Activated T-helper 2 cell treated with anti-CD3 and anti-CD28 coated beads, Interferon-gamma antibody, Interleukin-2, Interleukin-4, amounts not matched to agents 10 μg/mL and 5 μg/mL and 100 μg/mL, durations not matched to agents 14 hours and 24 hours and 36 hours (primary cell): ENCODE data around the gene BBLN. TPM values are rescaled to one million over a fixed set of nuclear protein-coding genes. Genes with fewer than 3 reads are reported as not detected.

Experiments used
- DNase-seq: peaks from one replicate; pipeline ENCODE4 v3.0.0; 2021; ENCODE audit warnings: low spot score
- H3K27ac Mint-ChIP-seq: one replicate; pipeline ENCODE4 v1.8.0; 2021; ENCODE audit warnings: mixed read lengths
- H3K27me3 Mint-ChIP-seq: one replicate; pipeline ENCODE4 v1.8.0; 2021; ENCODE audit warnings: low read depth, mixed read lengths
- H3K36me3 Mint-ChIP-seq: one replicate; pipeline ENCODE4 v1.8.0; 2021; ENCODE audit warnings: low read depth, mixed read lengths
- H3K4me1 Mint-ChIP-seq: one replicate; pipeline ENCODE4 v1.8.0; 2021; ENCODE audit warnings: low read depth, mixed read lengths
- H3K4me3 Mint-ChIP-seq: one replicate; pipeline ENCODE4 v1.8.0; 2021; ENCODE audit warnings: low read depth, mild to moderate bottlenecking, moderate library complexity, mixed read lengths
- H3K9me3 Mint-ChIP-seq: one replicate; pipeline ENCODE4 v1.8.0; 2021; ENCODE audit warnings: mixed read lengths
- intact Hi-C: fragments of 100-400 bp; cut with micrococcal nuclease; formaldehyde crosslinking; loops from one replicate; pipeline ENCODE4 v1.15.1; 2023
- total RNA-seq: library from RNA; stranded (reverse); gene quantifications from 2 replicates; pipeline ENCODE4 v1.2.3, GENCODE V29; 2022

BBLN gene
- total RNA-seq, 1 donor from 2014 or later = 103 TPM

DNA sequence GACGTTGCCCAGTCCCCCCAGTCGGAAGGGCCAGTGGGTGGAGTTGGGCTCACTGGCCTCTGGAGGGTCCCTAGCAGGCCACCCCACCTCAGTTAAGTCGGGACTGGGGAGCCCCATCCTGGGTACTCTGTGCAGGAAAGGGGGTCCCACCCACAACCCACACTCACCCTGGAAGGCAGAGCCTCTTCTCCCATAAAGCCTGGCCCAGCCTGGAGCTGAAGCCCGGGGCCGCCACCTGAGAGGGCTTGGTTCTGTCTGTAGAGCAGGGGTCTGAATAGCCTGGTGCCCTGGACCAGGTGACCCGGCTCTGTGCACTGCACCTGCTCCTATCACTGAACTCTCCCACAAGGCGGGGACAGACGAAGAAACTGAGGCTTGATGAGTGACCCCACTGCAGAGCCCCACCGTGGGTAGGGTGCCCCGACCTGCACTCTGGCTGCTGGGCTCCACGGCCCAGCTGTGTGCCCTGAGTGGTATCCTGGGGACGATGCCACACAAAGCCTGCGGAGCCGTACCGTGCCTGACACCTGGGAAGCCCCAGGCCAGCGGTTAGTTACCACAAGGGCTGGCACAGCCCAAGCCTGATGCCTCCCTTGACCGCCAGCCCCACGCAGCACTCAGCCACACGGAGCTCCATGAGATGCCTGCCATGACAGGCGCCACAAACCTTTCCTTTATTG lies 39.9 kb upstream of the BBLN start:
- Mint-ChIP-seq H3K4me3 (no peak overlapping the region), H3K9me3 (no peaks in the 10 kb centered on the region), H3K27ac (no peak overlapping the region), H3K36me3 (peaks cover 19% of the 10 kb centered on the region), H3K4me1 (peaks cover 8% of the 10 kb centered on the region), H3K27me3 (no peaks in the 10 kb centered on the region)
- intact Hi-C loops = loop anchor here (10.0 kb wide), 1 partner anchor 345 kb away; the partner anchor contains the start of gene SH2D3C
- DNase-seq = no peak

DNA sequence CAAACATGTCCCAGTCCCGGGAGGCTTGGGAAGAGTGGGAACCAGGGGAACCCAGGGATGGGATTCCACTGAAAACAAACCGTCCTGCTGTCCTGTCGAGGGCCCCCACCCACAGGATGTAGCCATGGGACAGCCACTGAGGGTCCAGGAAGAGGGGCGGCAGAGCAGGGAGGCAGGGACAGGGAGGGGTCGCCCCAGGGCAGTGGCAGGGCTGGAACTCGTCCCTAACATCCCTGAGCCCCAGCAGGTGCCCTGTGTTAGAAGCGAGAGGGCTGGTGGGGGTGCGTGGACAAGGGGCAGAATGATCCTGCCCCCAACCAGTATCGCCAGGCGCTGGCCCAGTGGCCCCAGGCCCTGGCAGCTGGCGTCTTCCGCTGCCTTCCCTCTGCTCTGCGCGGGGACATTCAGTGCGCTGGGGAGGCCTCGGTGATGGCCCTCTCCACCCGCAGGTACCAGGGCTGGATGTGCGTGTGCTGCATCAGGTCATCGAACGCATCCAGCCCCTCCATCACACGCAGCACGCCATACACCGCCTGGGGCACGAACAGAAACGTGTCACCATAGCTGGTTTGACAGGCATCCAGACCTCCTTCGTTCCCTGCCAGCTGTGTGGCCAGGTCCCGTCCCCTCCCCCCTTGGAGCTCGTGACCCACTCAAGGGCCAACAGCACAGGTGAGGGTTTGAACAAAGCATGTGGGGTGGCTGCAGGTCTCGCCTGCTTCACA lies 39.2 kb upstream of the BBLN start:
- peaks cover 22% of the 10 kb centered on the region for H3K36me3 Mint-ChIP-seq
- H3K9me3 Mint-ChIP-seq = no peaks in the 10 kb centered on the region
- intact Hi-C loops = loop anchor here (10.0 kb wide), 1 partner anchor 346 kb away; the partner anchor contains the start of gene SH2D3C
- H3K4me3 Mint-ChIP-seq = no peak overlapping the region
- peaks cover 14% of the 10 kb centered on the region for H3K4me1 Mint-ChIP-seq
- no peaks in the 10 kb centered on the region for H3K27me3 Mint-ChIP-seq
- no peak overlapping the region for H3K27ac Mint-ChIP-seq
- DNase-seq = no peak

- peaks cover 27% of the 10 kb centered on the region for H3K36me3 Mint-ChIP-seq
- H3K4me1 Mint-ChIP-seq = peaks cover 19% of the 10 kb centered on the region
- no peak overlapping the region for H3K4me3 Mint-ChIP-seq
- no peaks in the 10 kb centered on the region for H3K27me3 Mint-ChIP-seq
- intact Hi-C loops = loop anchor here (10.0 kb wide), 1 partner anchor 347 kb away; the partner anchor contains the start of gene SH2D3C
- H3K27ac Mint-ChIP-seq = no peak overlapping the region
- H3K9me3 Mint-ChIP-seq = no peaks in the 10 kb centered on the region
- no peak for DNase-seq
Measured at GRCh38 chr9:128121466-128121810, 38.6 kb upstream of the BBLN start.

DNA sequence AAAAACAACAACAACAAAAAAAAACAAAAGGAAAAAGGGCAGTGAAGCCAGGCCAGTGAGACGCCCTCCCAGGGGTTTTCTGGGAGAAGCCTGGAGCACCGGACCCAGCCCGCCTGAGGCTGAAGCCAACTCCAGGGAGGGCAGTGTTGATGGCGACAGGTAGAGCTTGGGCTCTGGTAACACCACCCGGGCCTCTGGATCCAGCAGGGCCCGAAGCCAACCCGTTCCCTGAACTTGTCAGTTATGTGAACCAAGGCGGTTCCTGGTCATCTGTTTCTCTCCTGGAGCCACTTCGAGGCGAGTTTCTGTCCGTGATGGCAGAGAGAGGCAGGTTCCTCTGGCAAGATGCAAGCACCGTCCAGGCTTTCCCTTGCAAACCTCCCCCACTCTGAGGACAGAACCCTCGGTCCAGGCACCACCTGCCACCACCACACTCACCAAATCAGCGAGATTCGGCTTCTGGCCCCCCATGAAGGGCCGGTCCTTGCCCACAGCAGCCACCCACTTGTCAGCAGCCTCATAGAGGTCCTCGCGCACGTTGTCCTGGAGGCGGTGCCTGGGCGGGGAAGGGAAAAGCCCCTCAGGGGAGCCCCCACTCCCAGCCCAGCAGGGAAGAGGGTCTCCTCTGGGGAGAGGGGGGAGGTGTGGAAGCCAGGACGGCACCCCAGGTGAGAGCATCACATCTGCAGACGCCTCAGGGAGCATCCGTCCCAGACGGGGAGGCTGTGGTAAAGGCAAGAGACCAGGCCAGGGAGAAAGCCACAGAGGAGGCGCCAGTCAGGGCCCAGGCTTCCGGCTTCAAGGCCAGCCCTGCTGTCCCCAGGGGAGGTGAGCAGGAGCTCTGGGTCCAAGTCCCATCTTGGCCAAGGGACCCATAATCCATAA lies 37.9 kb upstream of the BBLN start:
- Mint-ChIP-seq H3K4me1 (peaks cover 19% of the 10 kb centered on the region), H3K9me3 (no peaks in the 10 kb centered on the region), H3K27ac (no peak overlapping the region), H3K27me3 (no peaks in the 10 kb centered on the region), H3K36me3 (peaks cover 27% of the 10 kb centered on the region), H3K4me3 (no peak overlapping the region)
- intact Hi-C loops = loop anchor here (10.0 kb wide), 1 partner anchor 347 kb away; the partner anchor contains the start of gene SH2D3C
- DNase-seq = no peak

DNA sequence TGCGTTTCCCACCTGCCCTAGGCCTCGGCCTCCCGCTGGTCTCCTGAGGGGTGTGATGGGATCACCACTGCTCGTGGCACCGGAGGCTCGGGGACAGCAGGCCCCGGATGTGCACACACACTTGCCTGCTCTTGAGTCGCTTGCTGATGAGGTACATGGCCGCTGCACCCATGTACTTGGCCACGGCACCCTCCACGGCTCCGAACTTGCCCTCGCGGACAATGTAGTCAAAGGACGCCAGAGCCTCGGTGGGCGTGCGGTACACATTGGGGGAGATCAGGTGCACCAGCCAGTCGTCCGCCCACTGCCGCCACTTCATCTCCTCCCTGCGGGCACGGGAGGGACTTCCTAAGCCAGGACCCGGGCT lies 37.3 kb upstream of the BBLN start:
- H3K4me3 Mint-ChIP-seq = no peak overlapping the region
- no peak overlapping the region for H3K27ac Mint-ChIP-seq
- no peaks in the 10 kb centered on the region for H3K9me3 Mint-ChIP-seq
- intact Hi-C loops = loop anchor here (10.0 kb wide), 1 partner anchor 348 kb away; the partner anchor contains the start of gene SH2D3C
- peaks cover 27% of the 10 kb centered on the region for H3K36me3 Mint-ChIP-seq
- H3K4me1 Mint-ChIP-seq = peaks cover 17% of the 10 kb centered on the region
- no peak for DNase-seq
- H3K27me3 Mint-ChIP-seq = no peaks in the 10 kb centered on the region

DNA sequence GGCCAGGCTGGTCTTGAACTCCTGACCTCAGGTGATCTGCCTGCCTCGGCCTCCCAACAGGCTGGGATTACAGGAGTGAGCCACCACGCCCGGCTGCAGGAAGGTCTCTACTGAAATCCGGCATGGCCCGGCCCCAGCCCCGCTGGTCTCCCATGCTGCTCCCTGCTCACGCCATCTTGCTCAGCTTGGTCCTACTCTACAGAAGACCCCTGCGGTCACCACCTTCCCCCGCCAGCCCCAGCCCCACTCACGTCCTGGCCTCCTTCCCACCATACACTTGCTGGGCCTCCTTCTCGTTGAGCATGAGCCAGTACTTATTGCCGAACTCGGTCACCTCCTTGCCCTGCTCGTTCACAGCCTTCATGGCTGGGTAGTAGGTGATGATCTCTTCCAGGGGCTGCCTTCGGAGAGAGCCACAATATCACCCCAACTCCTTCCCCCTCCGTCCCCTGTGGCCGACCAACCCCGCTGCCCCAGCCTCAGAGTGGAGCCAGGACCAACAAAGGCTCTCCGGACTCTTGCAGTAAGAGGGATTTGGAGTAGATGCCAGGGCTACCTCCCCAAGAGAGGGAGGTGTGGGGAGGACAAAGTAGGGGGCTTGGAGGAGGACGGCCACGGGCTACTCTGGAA lies 36.5 kb upstream of the BBLN start:
- H3K4me1 Mint-ChIP-seq = peaks cover 17% of the 10 kb centered on the region
- H3K27ac Mint-ChIP-seq = no peak overlapping the region
- no peaks in the 10 kb centered on the region for H3K9me3 Mint-ChIP-seq
- peaks cover 27% of the 10 kb centered on the region for H3K36me3 Mint-ChIP-seq
- no peak overlapping the region for H3K4me3 Mint-ChIP-seq
- intact Hi-C loops = loop anchor here (10.0 kb wide), 1 partner anchor 349 kb away; the partner anchor contains the start of gene SH2D3C
- no peak for DNase-seq
- H3K27me3 Mint-ChIP-seq = no peaks in the 10 kb centered on the region

GRCh38 chr9:128124451-128124850 lies 35.6 kb upstream of the BBLN start:
- peak overlapping the region; percentile 30 for H3K4me3 Mint-ChIP-seq
- H3K27ac Mint-ChIP-seq = no peak overlapping the region
- H3K9me3 Mint-ChIP-seq = no peaks in the 10 kb centered on the region
- H3K36me3 Mint-ChIP-seq = peaks cover 27% of the 10 kb centered on the region
- no peaks in the 10 kb centered on the region for H3K27me3 Mint-ChIP-seq
- H3K4me1 Mint-ChIP-seq = peaks cover 22% of the 10 kb centered on the region
- DNase-seq = no peak
- intact Hi-C loops = loop anchor here (10.0 kb wide), 1 partner anchor 350 kb away; the partner anchor contains the start of gene SH2D3C

DNA sequence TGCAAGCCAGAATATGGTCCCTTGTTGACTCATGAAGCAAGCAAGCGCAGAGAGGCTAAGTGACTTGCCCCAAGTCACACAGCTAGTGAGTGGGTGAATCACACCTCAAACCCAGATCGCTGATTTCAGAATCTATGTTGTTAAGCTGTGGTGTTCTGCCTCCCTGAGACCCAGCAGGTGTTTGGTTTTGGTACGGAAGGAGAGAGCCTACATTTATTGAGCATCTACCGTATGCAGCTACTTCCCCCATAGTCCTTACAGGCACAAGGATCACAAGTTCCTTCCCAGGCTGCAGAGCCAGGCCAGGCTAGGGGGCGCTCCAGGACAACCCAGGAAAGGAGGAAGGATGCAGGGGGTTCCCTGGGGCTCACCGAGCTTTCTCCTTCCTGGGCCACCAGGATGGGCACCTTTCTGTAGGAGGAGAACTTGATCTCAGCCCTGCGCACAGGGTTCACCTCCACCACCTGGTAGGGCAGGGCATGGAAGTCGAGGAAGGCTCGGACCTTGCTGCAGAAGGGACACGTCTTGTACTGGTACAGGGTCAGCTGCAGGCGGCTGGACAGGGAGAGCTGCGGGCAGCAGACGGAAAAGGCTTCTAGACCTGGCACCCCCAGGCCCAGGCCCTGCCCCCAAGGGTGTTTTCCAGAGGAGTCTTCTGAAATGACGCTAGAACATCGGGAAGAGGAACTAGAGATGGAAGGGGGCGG lies 35.0 kb upstream of the BBLN start:
- DNase-seq = no peak
- intact Hi-C loops = loop anchor here (5.0 to 10.0 kb wide), 2 partner anchors 152 to 350 kb away; partner anchors contain the start of genes GOLGA2, SH2D3C and SWI5
- H3K36me3 Mint-ChIP-seq = peaks cover 27% of the 10 kb centered on the region
- no peaks in the 10 kb centered on the region for H3K27me3 Mint-ChIP-seq
- H3K9me3 Mint-ChIP-seq = no peaks in the 10 kb centered on the region
- H3K4me1 Mint-ChIP-seq = peaks cover 24% of the 10 kb centered on the region
- no peak overlapping the region for H3K27ac Mint-ChIP-seq
- H3K4me3 Mint-ChIP-seq = peak overlapping the region; percentile 30

- intact Hi-C loops = loop anchor here (5.0 to 10.0 kb wide), 2 partner anchors 152 to 351 kb away; partner anchors contain the start of genes GOLGA2, SH2D3C and SWI5
- Mint-ChIP-seq H3K36me3 (peaks cover 27% of the 10 kb centered on the region), H3K27ac (peak overlapping the region; percentile 40), H3K27me3 (no peaks in the 10 kb centered on the region), H3K4me1 (peaks cover 24% of the 10 kb centered on the region), H3K4me3 (peak overlapping the region; percentile 78), H3K9me3 (no peaks in the 10 kb centered on the region)
- DNase-seq = no peak
Measured at GRCh38 chr9:128125580-128126354, 34.3 kb upstream of the BBLN start.

GRCh38 chr9:128127568-128127989 lies 32.5 kb upstream of the BBLN start, which contains the start of gene PTGES2:
TSS of gene PTGES2 (minus strand) at chr9:128127729. CDS start at chr9:128127717, 12 bp downstream.
- DNase-seq = peak; percentile 77
- no peaks in the 10 kb centered on the region for H3K9me3 Mint-ChIP-seq
- peaks cover 22% of the 10 kb centered on the region for H3K36me3 Mint-ChIP-seq
- peak within 1 kb of the TSS; percentile 94 for H3K4me3 Mint-ChIP-seq
- peaks cover 11% of the 10 kb centered on the region for H3K27me3 Mint-ChIP-seq
- intact Hi-C loops = loop anchor here (1.0 to 10.0 kb wide), 3 partner anchors 10 to 353 kb away; partner anchors contain the start of genes GOLGA2, SH2D3C and SWI5
- H3K27ac Mint-ChIP-seq = peak within 1 kb of the TSS; percentile 98
- H3K4me1 Mint-ChIP-seq = peaks cover 24% of the 10 kb centered on the region
